C4-2B (cell line): Measurements from ENCODE around the gene FAM3A.

Source experiments
- H3K27ac ChIP-seq: fragments of 450-650 bp; 2 replicates; pipeline ENCODE4 v1.5.1; 2017
- ZFX ChIP-seq: fragments of 450-650 bp; IDR thresholded peaks from 2 replicates; pipeline ENCODE4 v1.6.1; 2017
- TF ChIP-seq, protein P1 (sequence below): fragments of 450-650 bp; conservative IDR thresholded peaks from 2 replicates; pipeline ENCODE4 v1.5.1; 2017; ENCODE audit warnings: mild to moderate bottlenecking

The FAM3A gene

DNA sequence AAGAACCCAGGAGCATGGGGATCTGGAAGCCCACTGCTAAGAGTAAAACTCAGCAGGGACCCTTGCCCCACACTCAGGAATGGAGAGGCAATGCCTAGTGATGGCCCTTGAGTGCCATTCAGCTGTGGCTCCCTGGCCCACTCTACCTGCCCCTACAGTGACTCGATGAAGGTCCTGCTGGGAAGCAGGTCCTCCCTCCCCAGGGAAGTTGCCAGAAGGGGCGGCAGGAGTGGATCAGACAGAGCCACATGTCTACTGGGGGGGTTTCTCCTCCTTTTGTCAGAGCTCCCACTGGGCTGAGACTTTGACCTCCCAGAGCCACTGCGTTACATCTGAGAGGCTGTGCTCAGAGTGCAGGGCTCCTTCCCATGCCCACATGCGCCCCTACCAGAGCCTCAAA lies 26.9 kb downstream of the FAM3A start:
- peak overlapping the region; percentile 90 for H3K27ac ChIP-seq
- TF ChIP-seq ZFX, result no peak
- TF ChIP-seq, protein P1, sequence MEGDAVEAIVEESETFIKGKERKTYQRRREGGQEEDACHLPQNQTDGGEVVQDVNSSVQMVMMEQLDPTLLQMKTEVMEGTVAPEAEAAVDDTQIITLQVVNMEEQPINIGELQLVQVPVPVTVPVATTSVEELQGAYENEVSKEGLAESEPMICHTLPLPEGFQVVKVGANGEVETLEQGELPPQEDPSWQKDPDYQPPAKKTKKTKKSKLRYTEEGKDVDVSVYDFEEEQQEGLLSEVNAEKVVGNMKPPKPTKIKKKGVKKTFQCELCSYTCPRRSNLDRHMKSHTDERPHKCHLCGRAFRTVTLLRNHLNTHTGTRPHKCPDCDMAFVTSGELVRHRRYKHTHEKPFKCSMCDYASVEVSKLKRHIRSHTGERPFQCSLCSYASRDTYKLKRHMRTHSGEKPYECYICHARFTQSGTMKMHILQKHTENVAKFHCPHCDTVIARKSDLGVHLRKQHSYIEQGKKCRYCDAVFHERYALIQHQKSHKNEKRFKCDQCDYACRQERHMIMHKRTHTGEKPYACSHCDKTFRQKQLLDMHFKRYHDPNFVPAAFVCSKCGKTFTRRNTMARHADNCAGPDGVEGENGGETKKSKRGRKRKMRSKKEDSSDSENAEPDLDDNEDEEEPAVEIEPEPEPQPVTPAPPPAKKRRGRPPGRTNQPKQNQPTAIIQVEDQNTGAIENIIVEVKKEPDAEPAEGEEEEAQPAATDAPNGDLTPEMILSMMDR, result no peak

DNA sequence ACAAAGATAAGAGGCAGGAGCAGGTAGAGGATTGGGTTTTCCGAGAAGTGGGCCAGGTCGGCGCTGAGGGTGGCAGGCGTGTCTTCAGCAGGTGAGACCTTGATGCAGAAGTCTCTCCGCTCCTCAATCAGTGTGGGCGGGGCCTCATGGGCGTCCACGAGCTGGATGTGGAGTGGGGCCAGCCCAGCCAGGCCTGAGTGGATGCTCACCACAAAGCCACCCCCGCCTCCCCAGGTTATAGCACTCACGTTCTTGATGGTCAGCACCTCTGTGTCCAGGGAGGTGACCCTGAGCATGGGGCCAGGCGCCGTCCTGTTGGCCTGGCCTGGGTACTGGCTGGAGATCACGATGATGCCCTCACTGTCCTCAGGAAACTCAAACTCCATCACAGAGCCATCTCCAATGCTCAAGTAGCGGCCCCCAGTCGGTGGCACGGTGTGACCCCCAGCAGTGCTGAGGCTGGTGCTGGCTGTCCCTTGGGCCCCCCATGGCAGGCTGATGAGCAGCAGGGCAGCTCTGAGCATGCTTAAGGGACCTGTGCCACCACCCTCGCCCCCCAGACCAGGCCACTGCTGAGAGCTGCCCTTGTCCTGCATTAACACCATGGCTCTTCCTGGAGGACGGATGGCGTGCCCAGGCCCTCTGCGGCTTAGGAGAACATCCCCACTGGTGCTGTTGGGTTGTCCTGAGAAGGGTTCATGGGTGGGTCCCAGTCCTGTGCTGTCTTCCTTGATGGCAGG lies 27.5 kb downstream of the FAM3A start:
- TF ChIP-seq, protein P1, result no peak
- no peak for TF ChIP-seq ZFX
- H3K27ac ChIP-seq, result no peak overlapping the region; the same call in 1 of the 2 replicates

DNA sequence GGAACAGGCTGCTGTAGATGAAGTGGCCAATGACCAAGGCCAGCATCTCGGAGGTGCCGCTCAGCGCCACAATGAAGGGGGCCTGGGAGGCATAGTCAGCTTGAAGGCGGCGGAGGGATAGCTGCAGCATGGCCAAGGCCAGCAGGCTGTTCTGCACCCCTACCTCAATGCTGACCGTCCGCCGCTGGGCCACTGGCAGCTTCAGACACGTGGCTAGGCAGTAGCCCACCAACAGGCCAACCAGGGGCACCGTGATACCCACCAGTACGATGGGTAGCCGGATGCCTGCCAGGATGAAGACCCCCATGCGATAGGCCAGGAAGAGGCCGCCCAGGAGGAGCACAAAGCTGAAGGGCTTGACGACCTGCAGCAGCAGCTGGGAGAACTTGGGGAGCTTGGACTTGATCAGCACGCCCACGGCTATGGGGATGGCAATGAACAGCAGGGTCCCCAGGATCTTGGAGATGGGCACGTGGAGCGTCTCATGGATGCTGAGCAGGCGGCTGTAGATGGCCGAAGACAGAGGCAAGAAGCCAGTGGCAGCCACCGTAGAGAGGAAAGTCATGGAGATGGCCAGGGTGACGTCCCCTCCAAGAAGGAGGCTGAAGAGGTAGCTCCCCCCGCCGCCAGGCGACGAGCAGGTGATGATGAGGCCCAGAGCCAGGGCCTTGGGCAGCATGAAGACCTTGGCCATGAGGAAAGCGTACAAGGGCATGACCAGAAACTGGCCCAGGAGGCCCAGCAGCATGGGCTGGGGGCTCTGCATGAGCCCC lies 28.3 kb downstream of the FAM3A start:
- TF ChIP-seq, protein P1, result no peak
- no peak for TF ChIP-seq ZFX
- peak overlapping the region; percentile 99; the same call in 1 of the 2 replicates for H3K27ac ChIP-seq

DNA sequence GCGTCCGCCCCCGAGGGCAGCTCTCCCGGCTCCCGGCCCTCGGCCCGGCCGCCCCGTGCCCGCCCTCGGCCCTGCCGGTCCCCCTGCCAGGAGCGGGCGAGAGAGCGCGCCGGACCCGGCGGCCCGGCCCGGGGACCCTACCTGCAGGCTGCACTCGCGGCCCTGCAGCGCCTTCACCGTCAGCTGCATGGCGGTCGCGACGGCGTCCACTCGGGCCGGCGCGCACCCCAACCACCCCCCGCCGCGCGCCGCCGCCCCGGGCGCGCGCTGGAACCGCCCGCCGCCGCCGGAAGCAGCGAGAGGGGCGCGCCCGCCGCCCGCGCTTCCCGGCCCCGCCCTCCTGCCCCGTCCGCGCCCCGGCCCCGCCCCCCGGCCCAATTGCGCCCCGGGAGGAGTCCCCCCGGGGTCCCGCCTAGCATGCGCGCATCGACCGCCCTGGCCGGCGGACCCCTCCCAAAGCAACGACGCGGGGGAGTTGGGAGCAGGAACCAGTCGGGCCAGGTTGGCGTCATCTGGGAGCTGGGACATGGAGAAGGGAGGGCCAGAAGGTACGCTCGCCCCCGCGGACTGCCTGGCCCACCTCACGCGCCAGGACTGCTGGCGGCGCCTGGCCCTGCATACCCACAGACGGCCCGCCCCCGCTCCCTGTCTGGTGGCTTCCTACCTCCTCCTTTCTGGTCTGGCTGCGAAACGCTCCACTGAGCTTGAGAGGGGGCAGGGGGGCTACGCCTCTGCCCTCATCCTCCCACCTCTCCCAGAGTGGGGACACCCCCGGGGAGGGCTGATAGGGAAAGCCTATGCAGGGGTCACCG lies 29.4 kb downstream of the FAM3A start, which contains the start of gene UBL4A:
TSS of gene UBL4A (minus strand) at position 220 of the 812 bp plus-strand sequence. CDS start at position 189, 31 bp downstream.
- H3K27ac ChIP-seq, result peak within 1 kb of the TSS; percentile 99
- TF ChIP-seq, protein P1, result no peak
- TF ChIP-seq ZFX, result peak; percentile 54; the same call in 1 of the 2 replicates

- TF ChIP-seq ZFX, result peak; percentile 72
- TF ChIP-seq, protein P1, result no peak
- peak overlapping the region; percentile 99 for H3K27ac ChIP-seq
Observed at GRCh38 chrX:154486052-154486395, 30.0 kb downstream of the FAM3A start.

DNA sequence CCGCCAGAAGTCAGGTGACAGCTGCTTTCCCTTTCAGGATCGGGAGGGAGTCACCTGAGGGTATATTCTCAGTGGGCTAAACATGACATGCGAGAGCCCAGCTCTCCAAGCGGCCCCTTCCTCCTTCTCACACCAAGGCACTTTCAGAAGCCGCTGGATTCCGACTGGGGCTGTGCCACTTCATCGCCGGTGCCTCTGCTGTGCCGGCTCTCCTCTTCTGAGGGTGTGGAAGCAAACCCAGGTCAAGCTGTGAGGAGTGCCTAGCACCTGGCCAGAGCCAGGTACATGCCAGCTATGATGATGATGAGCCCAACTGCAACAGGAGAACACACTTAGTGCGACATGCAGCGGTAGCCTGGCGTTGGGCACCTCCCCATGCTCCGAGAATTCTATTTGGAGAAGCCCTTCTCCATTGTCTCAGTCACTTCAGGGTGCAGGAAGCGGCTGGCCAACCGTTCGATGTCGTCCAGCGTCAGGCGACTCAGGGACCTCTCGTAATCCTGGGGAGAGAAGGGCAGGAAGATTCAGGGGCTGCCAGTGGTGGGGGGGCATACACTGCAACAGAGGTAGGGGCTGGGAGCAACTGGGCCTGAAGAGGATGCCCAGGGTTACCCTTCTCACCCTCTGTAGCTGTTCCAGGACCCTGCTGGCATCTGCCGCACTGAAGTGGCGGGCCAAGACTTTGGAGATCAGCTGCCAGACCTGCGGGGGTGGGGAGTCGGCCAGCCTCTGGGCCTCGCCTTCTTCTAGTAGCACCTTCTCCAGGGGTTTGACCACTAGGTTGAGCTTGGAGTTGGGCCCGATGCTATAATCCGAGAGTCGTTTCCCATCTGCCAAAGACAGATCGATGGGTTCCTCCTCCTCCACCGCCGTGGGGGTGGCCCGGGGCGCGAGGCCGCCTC lies 30.6 kb downstream of the FAM3A start:
- TF ChIP-seq ZFX, result no peak
- TF ChIP-seq, protein P1, result no peak
- peak overlapping the region; percentile 99 for H3K27ac ChIP-seq
